ENCODE measurements around the gene EHD1.

Gene EHD1

DNA sequence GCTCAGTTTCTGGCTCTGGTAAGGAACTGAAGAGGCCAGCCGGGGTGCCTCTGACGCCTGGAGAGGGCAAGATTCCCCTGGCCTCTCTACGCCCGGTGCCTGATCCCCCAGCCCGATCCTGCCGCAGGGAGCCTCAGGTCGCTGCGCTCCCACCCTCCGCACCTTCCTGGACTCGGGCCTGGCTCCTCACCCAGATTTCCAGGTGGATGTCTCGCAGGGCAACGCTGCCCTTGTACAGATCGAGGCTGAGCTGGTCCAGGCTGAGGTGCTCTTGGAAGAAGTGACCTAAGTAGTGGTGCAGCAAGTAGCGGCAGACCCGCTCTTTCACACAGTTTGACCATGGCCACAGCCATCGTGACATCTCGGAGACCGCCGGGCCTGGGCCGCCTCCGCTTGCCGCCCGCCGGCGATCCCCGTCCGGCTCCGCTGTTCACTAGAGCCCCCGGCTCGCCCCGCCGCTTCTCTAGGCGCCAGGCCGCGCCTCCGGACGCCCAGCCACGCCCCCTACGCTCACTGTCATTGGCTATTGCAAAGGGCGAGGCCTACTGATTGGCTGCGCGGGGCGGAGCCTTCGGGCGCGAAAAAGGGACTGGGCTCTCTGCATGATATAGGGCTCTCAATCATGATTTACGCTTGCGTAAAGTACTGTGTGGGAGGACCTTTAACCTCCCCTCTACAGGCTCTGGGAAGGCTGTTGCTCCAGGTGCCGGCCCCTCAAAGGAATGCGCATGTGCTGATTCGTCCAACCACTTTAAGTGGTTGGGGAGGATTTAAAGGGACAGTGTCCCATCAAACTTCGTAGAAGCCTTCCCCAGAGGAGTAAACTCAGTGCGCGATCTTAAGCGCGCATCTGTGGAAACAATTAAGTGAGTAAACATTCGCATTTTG, 38.6 kb upstream of the EHD1 start, which contains the start of gene ATG2A:
Gene ATG2A (minus strand): TSS at position 435 of the 888 bp plus-strand sequence. CDS start 74 bp downstream, at position 361.
- ChIA-PET CTCF (interaction anchor here (0.6 to 5.7 kb wide), 4 partner anchors 12 to 97 kb away, joined by 3 to 28 read pairs (median 3); partner anchors contain the start of gene ARL2), POLR2A (interaction anchor here (0.6 kb wide), 1 partner anchor 66 kb away, joined by 3 read pairs; no protein-coding TSS in a partner anchor)
- TF ChIP-seq, protein P1, sequence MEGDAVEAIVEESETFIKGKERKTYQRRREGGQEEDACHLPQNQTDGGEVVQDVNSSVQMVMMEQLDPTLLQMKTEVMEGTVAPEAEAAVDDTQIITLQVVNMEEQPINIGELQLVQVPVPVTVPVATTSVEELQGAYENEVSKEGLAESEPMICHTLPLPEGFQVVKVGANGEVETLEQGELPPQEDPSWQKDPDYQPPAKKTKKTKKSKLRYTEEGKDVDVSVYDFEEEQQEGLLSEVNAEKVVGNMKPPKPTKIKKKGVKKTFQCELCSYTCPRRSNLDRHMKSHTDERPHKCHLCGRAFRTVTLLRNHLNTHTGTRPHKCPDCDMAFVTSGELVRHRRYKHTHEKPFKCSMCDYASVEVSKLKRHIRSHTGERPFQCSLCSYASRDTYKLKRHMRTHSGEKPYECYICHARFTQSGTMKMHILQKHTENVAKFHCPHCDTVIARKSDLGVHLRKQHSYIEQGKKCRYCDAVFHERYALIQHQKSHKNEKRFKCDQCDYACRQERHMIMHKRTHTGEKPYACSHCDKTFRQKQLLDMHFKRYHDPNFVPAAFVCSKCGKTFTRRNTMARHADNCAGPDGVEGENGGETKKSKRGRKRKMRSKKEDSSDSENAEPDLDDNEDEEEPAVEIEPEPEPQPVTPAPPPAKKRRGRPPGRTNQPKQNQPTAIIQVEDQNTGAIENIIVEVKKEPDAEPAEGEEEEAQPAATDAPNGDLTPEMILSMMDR (IDR thresholded peaks at IDR 0.05; ENCODE audit: control extremely low read depth, extremely low read depth, low read depth, missing control alignments), result no peak
- DNase-seq (ENCODE audit: extremely low spot score), result peak; percentile 99

DNA sequence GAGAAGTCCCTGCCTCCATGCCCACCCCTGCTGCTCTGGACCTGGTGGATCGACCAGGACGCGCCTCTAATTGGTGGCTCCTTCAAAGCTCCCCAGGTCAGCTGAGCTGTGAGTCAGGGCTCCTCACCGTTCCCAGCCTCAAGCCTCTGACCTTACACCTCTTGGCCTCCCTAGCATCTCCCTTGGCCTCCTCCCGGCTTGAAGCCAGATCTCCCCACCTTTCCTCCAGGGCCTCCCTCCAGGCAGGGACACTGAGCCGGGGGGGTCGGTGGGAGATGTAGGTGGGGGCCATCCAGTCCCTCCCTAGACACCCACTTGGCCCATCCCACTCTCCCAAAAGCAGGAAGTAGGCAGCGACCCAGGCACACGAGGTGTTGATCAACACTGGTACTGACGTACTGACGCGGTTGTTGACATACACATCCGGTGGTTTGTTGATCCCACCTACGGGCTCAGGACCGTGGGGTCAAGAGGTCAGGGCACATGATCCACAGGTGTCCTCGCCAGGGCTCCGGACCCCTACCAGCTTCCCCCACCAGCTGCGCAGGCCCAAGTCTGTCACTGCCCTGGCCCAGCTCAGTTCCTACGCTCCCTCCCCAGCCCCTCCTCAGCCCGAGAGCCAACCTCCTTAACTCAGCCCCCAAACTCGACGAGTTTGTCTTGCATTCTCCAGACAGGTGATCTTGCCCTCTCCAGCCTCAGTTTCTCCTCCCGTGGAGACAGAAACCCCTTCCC, 37.8 kb upstream of the EHD1 start:
- ChIA-PET CTCF (interaction anchor here (1.0 to 5.7 kb wide), 2 partner anchors 23 to 98 kb away, joined by 3 to 28 read pairs; partner anchors contain the start of gene ARL2), POLR2A (interaction anchor here (0.6 to 0.7 kb wide), 2 partner anchors 65 to 174 kb away, joined by 3 read pairs; no protein-coding TSS in a partner anchor)
- TF ChIP-seq, protein P1 (IDR thresholded peaks at IDR 0.05; ENCODE audit: control extremely low read depth, extremely low read depth, low read depth, missing control alignments), result no peak
- DNase-seq (ENCODE audit: extremely low spot score), result peak; percentile 59

DNA sequence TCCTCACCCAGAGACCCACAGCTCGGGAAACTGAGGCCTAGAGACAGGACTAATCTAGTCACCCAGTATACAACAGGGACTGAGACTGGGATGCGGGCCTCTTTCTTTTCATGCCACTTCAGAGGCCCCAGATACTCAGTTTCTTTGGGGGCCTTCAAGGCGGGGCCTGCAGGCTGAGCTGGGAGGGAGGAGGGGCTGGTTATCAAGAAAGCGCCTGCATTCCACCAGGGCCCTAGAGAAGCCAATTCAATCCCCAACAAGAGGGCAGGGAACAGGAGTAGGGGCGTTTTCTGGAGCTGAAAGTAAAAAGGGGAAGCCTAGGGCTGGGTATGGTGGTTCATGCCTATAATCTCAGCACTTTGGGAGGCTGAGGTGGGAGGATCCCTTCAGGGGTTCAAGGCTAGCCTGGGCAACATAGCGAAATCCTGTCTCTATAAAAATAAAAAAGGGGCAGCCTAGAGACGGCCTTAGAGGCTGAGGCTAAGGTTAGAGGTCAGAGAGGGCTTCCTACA, 37.0 kb upstream of the EHD1 start:
- ChIA-PET CTCF (interaction anchor here (1.0 to 5.7 kb wide), 3 partner anchors 22 to 98 kb away, joined by 3 to 28 read pairs (median 4); no protein-coding TSS in a partner anchor), POLR2A (interaction anchor here (0.7 kb wide), 1 partner anchor 500 kb away, joined by 3 read pairs; no protein-coding TSS in a partner anchor)
- no peak for DNase-seq (ENCODE audit: extremely low spot score)
- TF ChIP-seq, protein P1 (IDR thresholded peaks at IDR 0.05; ENCODE audit: control extremely low read depth, extremely low read depth, low read depth, missing control alignments), result no peak

DNA sequence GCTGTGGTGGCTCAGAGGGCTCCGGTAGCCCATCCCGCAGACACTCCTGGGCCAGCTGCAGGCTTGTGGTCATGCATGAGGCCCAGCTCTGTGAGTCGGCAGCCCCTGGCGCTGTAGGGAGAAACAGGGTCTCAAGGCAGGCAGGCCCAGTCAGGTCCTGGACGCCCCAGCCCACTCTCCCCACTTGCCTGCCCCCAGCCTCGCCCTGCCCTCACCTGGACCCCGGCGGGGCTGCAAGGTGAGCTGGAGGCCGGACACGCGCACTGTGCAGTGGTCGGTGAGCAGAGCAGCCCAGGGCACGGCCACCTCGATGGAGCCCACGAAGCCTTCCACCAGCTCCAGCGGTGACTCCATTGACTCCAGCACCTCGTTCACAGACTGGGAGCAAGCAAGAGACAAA, 35.7 kb upstream of the EHD1 start:
- ChIA-PET POLR2A (no interaction called here), CTCF (interaction anchor here (1.8 to 5.7 kb wide), 2 partner anchors 20 to 45 kb away, joined by 4 to 28 read pairs; no protein-coding TSS in a partner anchor)
- DNase-seq (ENCODE audit: extremely low spot score), result no peak
- TF ChIP-seq, protein P1 (IDR thresholded peaks at IDR 0.05; ENCODE audit: control extremely low read depth, extremely low read depth, low read depth, missing control alignments), result no peak

DNA sequence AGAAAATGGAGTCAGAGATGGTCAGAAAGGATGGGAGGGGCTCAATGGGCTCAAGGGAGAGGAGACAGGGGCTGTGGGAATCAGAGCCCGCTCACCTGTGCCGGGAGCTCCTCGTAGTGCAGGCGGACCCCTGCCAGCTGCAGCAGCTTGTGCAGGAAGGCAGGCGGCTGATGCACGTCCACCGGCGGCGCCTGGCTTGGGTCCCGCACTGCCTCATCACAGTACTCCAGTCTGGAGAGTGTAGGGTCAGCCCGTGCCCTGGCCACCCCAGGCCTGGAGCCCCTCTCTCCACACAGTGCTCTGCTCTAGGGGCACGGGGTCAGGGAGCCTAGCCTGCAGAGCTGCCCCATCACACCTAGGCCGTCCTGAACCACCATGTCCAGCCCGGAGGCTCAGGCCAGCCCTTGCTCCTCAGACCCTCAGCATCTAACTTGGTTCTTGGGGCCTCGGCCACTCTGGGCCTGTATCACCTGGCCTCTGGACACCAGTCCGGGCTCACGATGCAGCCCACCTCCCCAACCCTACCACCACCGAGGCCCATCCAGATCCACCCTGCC, 34.8 kb upstream of the EHD1 start:
- ChIA-PET CTCF (interaction anchor here (1.8 to 5.7 kb wide), 2 partner anchors 20 to 44 kb away, joined by 4 to 28 read pairs; no protein-coding TSS in a partner anchor), POLR2A (no interaction called here)
- no peak for DNase-seq (ENCODE audit: extremely low spot score)
- TF ChIP-seq, protein P1 (IDR thresholded peaks at IDR 0.05; ENCODE audit: control extremely low read depth, extremely low read depth, low read depth, missing control alignments), result no peak

Data from GM10248 (cell line).